HepG2 (cell line): ENCODE data around the gene CHN1. TPM values are rescaled to one million over a fixed set of nuclear protein-coding genes. Genes with fewer than 3 reads are reported as not detected.

ENCODE experiments used
- CBX2 ChIP-seq, 2 experiments: fragments of 200-600 bp in 1 of 2; sonication (generic); formaldehyde crosslinking in 1 of 2; IDR thresholded peaks; 2 replicates each; pipeline versions ENCODE4 v1.7.0 to v1.8.1; 2018 to 2022; ENCODE audit warnings: low read depth in 2 of 2, low read length in 1 of 2, mild to moderate bottlenecking in 1 of 2, missing genetic modification reagents in 1 of 2
- CENPX ChIP-seq: sonication (generic); formaldehyde crosslinking; IDR thresholded peaks from 2 replicates; pipeline ENCODE4 v1.9.0; 2021; ENCODE audit warnings: mild to moderate bottlenecking, missing genetic modification reagents, moderate library complexity
- DNMT3B ChIP-seq: conservative IDR thresholded peaks from 2 replicates; pipeline ENCODE4 v1.6.1; 2016; ENCODE audit warnings: missing biosample characterization, control low read depth
- HCFC1 ChIP-seq: fragments of 150-350 bp; IDR thresholded peaks from 2 replicates; pipeline ENCODE4 v1.6.1; 2014; ENCODE audit warnings: low read depth, low read length
- KLF13 ChIP-seq: sonication (generic); formaldehyde crosslinking; IDR thresholded peaks from 2 replicates; pipeline ENCODE4 v1.4.0; 2020; ENCODE audit warnings: mild to moderate bottlenecking, missing genetic modification reagents
- NFYC ChIP-seq: IDR thresholded peaks from 2 replicates; pipeline ENCODE4 v1.6.1; 2016; ENCODE audit warnings: missing genetic modification reagents, missing compliant biosample characterization
- NKX3-1 ChIP-seq: sonication (generic); formaldehyde crosslinking; IDR thresholded peaks from 2 replicates; pipeline ENCODE4 v1.5.0; 2020; ENCODE audit warnings: missing genetic modification reagents
- NR2F1 ChIP-seq, 2 experiments: fragments of 450-650 bp in 1 of 2; formaldehyde crosslinking in 1 of 2; IDR thresholded peaks; 2 replicates each; pipeline versions ENCODE4 v1.5.0 to v1.6.1; 2016 to 2020; ENCODE audit warnings: mild to moderate bottlenecking in 1 of 2, missing compliant biosample characterization in 1 of 2, missing genetic modification reagents in 1 of 2, moderate library complexity in 1 of 2
- ZNF253 ChIP-seq: sonication (generic); formaldehyde crosslinking; IDR thresholded peaks from 2 replicates; pipeline ENCODE4 v1.8.0; 2022; ENCODE audit warnings: mild to moderate bottlenecking, missing genetic modification reagents, borderline replicate concordance
- polyA plus RNA-seq, 8 experiments: library from polyadenylated mRNA; depleted of rRNA in 3 of 8; stranded (reverse) in 7 of 8; unstranded in 1 of 8; fragments of >200 nt; fragmentation: Illumina TruSeq in 4 of 8; extraction: Trizol in 4 of 8; gene quantifications; 2 replicates each; pipeline versions ENCODE4 v1.2.1 to v1.2.3, GENCODE V29; 2011 to 2016; ENCODE audit warnings: low read depth in 4 of 8, missing spikeins in 1 of 8, mixed read lengths in 1 of 8; ENCODE audit not compliant: insufficient read depth in 1 of 8
- total RNA-seq, 5 experiments: library from RNA; depleted of rRNA; stranded (reverse); fragments of >200 nt; fragmentation: Illumina TruSeq; extraction: Trizol; gene quantifications; 2 replicates each; pipeline ENCODE4 v1.2.3, GENCODE V29; 2016; ENCODE audit warnings: low read depth in 1 of 5
- TF ChIP-seq, protein P1 (sequence below): sonication (generic); formaldehyde crosslinking; IDR thresholded peaks from 2 replicates; pipeline ENCODE4 v1.5.1; 2020; ENCODE audit warnings: mild to moderate bottlenecking, missing genetic modification reagents, borderline replicate concordance
- TF ChIP-seq, protein P2 (sequence below): sonication (generic); formaldehyde crosslinking; IDR thresholded peaks from 2 replicates; pipeline ENCODE4 v1.8.1; 2023; ENCODE audit warnings: mild to moderate bottlenecking, moderate library complexity, missing genetic modification reagents
- TF ChIP-seq, protein P3 (sequence below): sonication (generic); formaldehyde crosslinking; conservative IDR thresholded peaks from 2 replicates; pipeline ENCODE4 v1.8.1; 2023; ENCODE audit warnings: missing genetic modification reagents
- TF ChIP-seq, protein P4 (sequence below), 2 experiments: sonication (generic) in 1 of 2; formaldehyde crosslinking in 1 of 2; IDR thresholded peaks; 2 replicates each; pipeline versions ENCODE4 v1.5.1 to v1.6.1; 2011 to 2020; ENCODE audit warnings: borderline replicate concordance in 1 of 2, low read depth in 1 of 2, low read length in 1 of 2, mild to moderate bottlenecking in 1 of 2, missing genetic modification reagents in 1 of 2, moderate library complexity in 1 of 2
- TF ChIP-seq, protein P5 (sequence below): sonication (generic); formaldehyde crosslinking; IDR thresholded peaks from 2 replicates; pipeline ENCODE4 v1.8.1; 2023; ENCODE audit warnings: mild to moderate bottlenecking, missing genetic modification reagents, borderline replicate concordance
- TF ChIP-seq, protein P6 (sequence below): sonication (generic); formaldehyde crosslinking; IDR thresholded peaks from 2 replicates; pipeline ENCODE4 v1.4.0; 2020; ENCODE audit warnings: missing genetic modification reagents, low read depth, mild to moderate bottlenecking, borderline replicate concordance

The CHN1 gene
- total and polyA plus RNA-seq, 2 of the 13 experiments (the other 11 are each of a cell fraction or from before 2014, with no cell fraction given) = 2.8 to 3.5 TPM

DNA sequence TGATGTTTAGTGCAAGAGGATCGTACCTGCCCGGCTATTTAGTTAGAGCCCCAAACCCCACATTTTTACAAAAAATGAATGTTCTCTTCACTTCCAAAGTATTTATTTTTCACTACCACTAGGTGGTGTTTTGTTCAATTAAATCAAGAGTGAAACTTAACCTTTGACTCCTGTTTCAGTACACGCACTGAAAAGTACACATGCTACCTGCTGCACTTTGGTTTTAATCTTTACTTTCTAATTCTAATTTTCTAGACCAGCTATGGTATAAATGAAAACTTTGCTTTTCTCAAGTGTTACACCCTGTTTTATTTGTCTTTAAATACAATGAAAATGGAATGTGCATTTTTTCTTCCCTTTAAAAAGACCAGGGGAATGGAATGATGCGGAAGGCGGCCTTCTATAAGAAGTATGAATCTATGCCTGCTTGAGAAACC lies 31.4 kb upstream of the CHN1 start (continued):
- TF ChIP-seq HCFC1 (no peak), CBX2 (IDR thresholded peaks at IDR 0.05; ENCODE audit: low read depth, low read length) (no peak), CBX2 (CRISPR knock-in tag; IDR thresholded peaks at IDR 0.05; ENCODE audit: low read depth) (no peak), NFYC (CRISPR knock-in tag) (no peak), CENPX (CRISPR knock-in tag) (no peak), NR2F1 (CRISPR knock-in tag; IDR thresholded peaks at IDR 0.05) (peak; percentile 98 to 99), ZNF253 (CRISPR knock-in tag) (no peak), KLF13 (no peak), NKX3-1 (CRISPR knock-in tag) (no peak), DNMT3B (CRISPR knock-in tag) (no peak)
- TF ChIP-seq, protein P1, sequence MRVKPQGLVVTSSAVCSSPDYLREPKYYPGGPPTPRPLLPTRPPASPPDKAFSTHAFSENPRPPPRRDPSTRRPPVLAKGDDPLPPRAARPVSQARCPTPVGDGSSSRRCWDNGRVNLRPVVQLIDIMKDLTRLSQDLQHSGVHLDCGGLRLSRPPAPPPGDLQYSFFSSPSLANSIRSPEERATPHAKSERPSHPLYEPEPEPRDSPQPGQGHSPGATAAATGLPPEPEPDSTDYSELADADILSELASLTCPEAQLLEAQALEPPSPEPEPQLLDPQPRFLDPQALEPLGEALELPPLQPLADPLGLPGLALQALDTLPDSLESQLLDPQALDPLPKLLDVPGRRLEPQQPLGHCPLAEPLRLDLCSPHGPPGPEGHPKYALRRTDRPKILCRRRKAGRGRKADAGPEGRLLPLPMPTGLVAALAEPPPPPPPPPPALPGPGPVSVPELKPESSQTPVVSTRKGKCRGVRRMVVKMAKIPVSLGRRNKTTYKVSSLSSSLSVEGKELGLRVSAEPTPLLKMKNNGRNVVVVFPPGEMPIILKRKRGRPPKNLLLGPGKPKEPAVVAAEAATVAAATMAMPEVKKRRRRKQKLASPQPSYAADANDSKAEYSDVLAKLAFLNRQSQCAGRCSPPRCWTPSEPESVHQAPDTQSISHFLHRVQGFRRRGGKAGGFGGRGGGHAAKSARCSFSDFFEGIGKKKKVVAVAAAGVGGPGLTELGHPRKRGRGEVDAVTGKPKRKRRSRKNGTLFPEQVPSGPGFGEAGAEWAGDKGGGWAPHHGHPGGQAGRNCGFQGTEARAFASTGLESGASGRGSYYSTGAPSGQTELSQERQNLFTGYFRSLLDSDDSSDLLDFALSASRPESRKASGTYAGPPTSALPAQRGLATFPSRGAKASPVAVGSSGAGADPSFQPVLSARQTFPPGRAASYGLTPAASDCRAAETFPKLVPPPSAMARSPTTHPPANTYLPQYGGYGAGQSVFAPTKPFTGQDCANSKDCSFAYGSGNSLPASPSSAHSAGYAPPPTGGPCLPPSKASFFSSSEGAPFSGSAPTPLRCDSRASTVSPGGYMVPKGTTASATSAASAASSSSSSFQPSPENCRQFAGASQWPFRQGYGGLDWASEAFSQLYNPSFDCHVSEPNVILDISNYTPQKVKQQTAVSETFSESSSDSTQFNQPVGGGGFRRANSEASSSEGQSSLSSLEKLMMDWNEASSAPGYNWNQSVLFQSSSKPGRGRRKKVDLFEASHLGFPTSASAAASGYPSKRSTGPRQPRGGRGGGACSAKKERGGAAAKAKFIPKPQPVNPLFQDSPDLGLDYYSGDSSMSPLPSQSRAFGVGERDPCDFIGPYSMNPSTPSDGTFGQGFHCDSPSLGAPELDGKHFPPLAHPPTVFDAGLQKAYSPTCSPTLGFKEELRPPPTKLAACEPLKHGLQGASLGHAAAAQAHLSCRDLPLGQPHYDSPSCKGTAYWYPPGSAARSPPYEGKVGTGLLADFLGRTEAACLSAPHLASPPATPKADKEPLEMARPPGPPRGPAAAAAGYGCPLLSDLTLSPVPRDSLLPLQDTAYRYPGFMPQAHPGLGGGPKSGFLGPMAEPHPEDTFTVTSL (CRISPR knock-in tag) = no peak
- TF ChIP-seq, protein P2, sequence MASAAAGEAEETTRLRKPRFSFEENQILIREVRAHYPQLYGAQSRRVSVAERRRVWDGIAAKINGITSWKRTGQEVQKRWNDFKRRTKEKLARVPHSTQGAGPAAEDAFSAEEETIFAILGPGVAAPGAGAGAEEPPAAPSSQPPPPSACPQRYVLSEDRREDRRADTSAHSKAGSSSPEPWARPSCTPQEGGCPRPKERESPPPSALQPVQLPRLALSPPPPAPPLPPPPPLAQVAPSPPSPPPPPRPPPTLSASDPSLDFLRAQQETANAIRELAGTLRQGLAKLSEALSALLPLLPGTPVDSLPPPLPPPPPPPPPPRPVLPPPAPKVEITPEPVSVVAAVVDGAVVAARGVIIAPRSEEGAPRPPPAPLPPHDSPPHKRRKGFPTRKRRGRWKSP = no peak
- TF ChIP-seq, protein P3, sequence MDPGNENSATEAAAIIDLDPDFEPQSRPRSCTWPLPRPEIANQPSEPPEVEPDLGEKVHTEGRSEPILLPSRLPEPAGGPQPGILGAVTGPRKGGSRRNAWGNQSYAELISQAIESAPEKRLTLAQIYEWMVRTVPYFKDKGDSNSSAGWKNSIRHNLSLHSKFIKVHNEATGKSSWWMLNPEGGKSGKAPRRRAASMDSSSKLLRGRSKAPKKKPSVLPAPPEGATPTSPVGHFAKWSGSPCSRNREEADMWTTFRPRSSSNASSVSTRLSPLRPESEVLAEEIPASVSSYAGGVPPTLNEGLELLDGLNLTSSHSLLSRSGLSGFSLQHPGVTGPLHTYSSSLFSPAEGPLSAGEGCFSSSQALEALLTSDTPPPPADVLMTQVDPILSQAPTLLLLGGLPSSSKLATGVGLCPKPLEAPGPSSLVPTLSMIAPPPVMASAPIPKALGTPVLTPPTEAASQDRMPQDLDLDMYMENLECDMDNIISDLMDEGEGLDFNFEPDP (CRISPR knock-in tag) = no peak
- TF ChIP-seq, protein P4, sequence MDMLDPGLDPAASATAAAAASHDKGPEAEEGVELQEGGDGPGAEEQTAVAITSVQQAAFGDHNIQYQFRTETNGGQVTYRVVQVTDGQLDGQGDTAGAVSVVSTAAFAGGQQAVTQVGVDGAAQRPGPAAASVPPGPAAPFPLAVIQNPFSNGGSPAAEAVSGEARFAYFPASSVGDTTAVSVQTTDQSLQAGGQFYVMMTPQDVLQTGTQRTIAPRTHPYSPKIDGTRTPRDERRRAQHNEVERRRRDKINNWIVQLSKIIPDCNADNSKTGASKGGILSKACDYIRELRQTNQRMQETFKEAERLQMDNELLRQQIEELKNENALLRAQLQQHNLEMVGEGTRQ (IDR thresholded peaks at IDR 0.05; ENCODE audit: low read depth, low read length) = no peak
- TF ChIP-seq, protein P4 (CRISPR knock-in tag; IDR thresholded peaks at IDR 0.05; ENCODE audit: borderline replicate concordance) = no peak
- TF ChIP-seq, protein P5, sequence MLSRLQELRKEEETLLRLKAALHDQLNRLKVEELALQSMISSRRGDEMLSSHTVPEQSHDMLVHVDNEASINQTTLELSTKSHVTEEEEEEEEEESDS = no peak
- TF ChIP-seq, protein P6, sequence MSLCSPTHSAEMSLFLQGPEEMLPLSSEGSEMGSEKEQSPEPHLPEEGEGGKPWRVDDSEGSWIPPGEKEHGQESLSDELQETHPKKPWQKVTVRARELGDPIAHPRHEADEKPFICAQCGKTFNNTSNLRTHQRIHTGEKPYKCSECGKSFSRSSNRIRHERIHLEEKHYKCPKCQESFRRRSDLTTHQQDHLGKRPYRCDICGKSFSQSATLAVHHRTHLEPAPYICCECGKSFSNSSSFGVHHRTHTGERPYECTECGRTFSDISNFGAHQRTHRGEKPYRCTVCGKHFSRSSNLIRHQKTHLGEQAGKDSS (CRISPR knock-in tag) = no peak
